Measurements from ENCODE around the gene CLDN9.

GRCh38 chr16:3019594-3020246 is 7.0 kb downstream of the CLDN9 start:
- TF ChIP-seq ZFP37 (tag by site-specific recombination; IDR thresholded peaks at IDR 0.05) (no peak), CTCF (tag by site-specific recombination; IDR thresholded peaks at IDR 0.05) (no peak)

Data from HEK293 (cell line).